NCI-H2107 treated with DMSO at 0.1 percent for 48 hours (cell line): ENCODE results near the gene DAB2IP.
"Not testable (repeated sequence)": the region's sequence is repeated elsewhere in the genome, so short reads cannot be mapped to it uniquely, and the experiment has no call there.

Experiments used
- DNase-seq: peaks from one replicate; lab custom pipeline; 2025; ENCODE audit not compliant: unreplicated experiment; lab: John Stamatoyannopoulos, UW

Gene DAB2IP

GRCh38 chr9:121741228-121741918, 89.9 kb downstream of the DAB2IP start:
- DNase-seq, result no peak

GRCh38 chr9:121741919-121742283, 90.5 kb downstream of the DAB2IP start:
- DNase-seq, result not testable (repeated sequence)

GRCh38 chr9:121742923-121743322, 91.5 kb downstream of the DAB2IP start:
- no peak for DNase-seq

DNA sequence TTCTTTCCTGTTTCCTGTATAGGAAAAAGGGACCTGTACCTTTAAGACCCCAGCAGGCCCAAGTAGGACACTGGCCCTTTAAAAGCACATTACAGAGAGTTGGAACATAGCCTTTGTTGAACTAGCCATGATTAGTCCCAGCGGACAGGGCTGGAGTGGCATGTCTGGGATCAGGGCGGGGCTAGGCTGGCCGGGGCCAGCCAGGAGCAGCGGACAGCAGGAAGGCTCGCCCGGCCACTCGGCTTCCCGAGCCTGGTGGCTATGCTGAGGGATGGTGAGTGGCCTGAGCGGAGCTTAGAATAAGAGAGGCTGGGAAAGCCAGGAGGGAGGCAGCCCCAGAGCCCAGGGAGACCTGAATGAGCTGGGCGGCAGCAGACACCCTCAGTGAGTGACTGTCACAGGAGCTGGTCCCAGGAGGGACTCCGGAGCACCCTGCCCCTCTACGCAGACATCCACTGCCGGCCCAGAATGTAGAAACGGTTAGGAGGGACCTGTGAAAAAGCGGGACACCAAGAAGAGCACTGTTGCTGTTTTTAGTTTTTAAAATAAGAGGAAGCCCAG, 92.1 kb downstream of the DAB2IP start:
- DNase-seq, result no peak

DNA sequence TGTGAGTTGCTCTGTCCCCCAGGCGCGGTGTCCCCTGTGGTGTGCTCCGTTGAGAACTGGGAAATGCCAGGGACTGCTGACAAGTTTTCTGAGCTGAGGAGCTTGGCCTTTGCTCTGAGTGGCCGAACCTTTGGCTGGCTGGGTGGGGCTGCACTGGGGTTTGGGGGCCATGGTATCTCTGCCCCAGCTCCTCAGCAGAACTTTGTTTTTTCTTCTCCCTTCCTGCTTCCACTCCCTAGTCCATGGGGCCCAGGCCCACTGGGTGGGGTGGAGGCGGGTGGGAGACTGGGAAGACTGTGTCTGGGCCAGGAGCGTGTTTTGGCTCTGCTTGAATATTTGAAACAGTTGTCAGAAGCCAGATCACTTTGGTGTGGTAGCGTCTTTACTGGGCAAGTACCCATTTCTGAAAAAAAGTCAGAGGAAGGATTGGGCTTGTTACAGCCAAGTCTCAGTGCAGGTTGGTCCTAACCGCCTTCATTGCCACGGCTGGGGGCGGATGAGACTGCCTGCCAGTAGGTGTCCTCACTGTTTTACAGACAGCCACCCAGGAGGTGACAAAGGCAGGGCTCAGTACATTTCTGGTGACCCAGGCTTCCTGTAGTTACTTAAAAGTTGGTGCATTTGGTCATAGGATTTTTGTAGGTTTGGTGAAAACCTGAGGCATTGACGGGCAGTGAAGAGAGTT, 92.7 kb downstream of the DAB2IP start:
- DNase-seq, result peak; percentile 6

DNA sequence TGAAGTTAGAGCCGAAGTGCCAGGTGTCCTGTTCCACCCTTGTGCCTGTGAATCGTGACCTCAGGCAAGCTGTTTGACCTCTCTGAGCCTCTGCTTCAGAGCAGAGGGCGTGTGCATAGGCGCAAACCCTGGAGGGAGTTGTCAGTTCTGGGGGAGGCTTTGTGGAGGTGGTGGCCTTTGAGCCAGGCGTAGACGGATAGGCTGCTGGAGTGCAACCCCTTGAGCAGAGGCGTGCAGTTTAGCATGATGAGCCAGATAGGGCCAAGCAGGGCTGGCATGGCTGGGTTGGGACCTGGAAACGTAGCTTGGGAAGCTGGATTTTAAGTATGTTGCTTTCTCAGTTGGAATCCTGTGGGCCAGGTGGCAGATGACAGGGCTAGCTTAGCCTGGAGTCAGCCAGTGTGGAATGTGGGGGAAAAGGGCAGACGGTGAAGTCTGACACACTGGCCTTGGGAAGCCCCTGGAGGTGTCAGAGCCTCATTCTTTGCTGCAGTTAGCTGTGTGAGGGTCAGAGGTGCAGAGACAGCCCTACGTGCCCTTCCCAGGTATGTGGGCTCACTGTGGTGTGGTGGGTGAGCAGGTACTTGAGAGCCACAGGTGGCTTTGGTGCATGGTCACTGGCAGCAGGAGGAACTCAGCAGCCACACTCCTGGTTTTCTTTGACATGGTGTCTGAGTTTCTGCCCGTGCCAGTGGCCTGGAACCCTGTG, 93.4 kb downstream of the DAB2IP start:
- DNase-seq, result no peak

DNA sequence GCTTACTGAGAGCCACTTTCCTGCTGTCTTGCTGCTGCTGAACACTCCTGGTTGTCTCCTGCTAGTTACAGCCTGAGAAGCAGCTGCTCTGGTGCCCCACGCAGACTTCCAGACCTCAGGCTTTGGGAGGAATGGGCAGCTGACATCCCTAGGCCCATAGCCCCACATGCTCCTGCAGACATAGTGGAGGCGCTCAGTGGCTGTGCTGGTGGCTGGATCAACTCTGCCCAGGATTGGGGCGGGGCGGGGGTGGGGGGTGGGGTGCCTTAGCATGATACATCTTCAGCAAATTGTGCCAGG, 93.9 kb downstream of the DAB2IP start:
- DNase-seq, result no peak

DNA sequence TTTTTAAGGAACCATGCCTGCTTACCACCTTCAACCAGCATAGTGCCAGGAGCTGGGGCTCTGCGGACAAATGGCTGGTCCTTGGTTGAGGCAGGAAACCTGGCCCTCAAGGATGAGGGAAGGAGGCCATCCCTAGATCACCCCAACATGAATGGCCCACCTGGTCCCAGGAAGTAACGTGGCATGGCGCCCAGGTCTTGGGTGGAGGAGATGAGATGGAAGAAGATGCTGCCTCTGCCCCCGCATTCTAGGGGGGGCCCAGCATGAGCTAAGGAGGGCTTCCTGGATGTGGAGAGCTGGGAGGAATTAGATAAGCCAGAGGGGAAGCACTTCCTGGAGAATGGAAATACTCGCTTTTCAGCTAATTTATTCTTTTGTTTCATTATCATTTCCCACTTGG, 95.0 kb downstream of the DAB2IP start:
- DNase-seq, result no peak

GRCh38 chr9:121746866-121747265, 95.4 kb downstream of the DAB2IP start:
- no peak for DNase-seq

GRCh38 chr9:121748074-121748473, 96.6 kb downstream of the DAB2IP start:
- DNase-seq, result no peak

- DNase-seq, result no peak
Observed at GRCh38 chr9:121748727-121749423, 97.4 kb downstream of the DAB2IP start.

DNA sequence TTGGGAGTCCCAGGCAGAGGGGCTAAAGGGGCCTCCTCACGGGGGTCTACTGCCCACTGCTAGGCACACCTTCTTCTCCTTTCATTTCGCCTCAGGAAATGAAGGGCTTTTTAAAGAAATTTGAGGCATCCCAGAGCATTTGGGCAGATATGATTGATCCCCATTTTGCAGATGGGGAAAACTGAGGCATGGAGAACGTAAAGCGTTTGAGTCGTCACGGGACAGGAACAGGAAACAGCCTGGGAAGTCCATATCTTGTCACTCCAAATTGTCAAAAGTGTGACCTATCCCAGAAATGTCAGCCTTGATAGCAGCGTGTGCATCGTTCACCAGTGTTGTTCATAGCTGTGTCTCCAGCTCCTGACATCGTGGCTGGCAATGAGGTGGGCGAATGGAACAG, 98.2 kb downstream of the DAB2IP start:
- DNase-seq, result no peak

DNA sequence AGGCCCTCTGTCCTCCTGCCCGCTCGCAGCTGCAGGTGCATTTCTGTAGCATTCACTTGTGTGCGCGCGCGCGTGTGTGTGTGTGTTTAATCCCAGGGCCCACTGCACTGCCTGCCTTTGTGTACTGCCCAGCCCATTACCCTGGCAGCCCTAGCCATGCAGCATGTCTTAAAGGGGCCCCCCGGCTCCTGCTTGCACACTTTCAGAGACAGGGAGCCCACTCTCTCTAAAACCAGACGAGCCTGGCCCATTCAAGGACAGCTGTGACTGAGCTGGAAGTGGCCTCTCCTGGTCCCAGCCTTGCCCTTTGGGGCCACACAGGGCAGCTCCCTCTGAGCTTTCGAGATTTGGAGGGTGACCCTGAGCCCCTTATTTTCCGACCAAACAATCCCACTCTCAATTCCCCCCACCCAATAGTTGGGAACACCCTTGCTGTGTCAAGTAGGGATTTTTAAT, 98.9 kb downstream of the DAB2IP start:
- no peak for DNase-seq

- DNase-seq, result no peak
Observed at GRCh38 chr9:121750715-121751623, 99.5 kb downstream of the DAB2IP start.

- DNase-seq, result no peak
Observed at GRCh38 chr9:121751686-121752445, 100.4 kb downstream of the DAB2IP start.

DNA sequence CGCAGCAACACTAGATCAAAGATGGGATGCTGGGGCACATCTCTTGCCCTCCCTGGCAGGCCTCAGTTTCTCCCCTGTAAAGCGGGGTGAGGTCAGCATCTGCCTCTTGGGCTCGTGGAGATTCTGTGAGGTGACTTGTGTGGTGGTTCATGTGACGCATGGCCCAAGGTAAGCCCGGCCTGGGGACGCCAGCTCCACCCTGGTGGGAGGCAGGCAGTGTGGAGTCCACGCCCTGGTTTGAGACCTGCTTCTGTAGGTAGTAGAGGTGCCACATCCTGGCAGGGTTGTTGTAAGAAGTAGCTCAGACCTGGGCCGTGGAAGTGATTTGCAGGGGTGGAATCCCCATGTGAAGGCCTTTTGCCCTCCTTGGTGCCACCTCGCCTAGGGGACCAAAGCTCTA, 101.5 kb downstream of the DAB2IP start:
- DNase-seq, result no peak

- DNase-seq, result no peak
Observed at GRCh38 chr9:121753802-121754654, 102.6 kb downstream of the DAB2IP start.

GRCh38 chr9:121754655-121755436, 103.4 kb downstream of the DAB2IP start:
- no peak for DNase-seq
